ENCODE data around the gene ZC3H4.
"Not testable (repeated sequence)": the region's sequence is repeated elsewhere in the genome, so short reads cannot be mapped to it uniquely, and the experiment has no call there.

Gene ZC3H4

DNA sequence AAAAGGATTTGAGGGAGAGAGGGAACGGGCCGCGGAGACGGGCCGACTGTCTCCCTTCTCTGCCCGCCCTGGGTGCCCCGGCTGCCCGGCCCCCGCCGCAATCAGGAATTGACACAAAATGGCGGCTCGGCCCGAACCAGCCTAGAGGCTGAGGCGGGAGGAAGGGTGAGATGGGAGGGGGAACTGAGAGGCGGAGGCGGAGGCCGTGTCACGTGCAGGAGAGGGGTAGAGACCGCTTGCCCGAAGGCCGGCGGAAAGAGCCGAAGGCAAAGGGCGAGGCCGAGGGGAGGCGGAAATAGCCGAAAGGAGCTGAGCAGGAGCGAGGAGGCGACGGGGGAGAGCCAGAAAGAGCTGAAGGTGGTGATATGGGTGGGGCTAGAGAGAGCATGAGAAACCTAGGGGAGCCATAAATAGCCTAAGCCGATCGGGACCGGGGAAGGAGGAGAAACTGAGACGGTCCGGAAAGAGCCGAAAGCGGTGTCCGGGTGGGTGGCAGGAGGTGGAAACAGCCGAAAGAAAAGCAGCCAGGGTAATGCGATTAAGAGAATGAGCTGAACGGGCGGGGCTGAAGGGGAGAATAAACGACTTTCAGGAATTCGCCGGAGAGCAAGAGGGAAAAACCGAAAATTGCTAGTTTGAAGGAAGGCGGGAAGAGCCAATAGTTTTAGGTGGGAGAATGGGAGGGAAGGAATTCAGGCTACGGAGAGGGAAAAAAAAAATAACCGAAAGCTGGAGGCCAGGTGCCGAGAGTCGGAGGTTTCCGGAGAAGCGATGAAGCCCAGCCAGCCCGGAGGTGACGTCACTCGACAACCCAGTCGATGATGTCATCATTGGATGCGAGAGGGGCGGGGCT, at the start of gene ZC3H4:
Gene ZC3H4, minus strand, starts transcription at position 780 of the 853 bp plus-strand sequence. CDS start 1,192 bp downstream, outside the sequence.
- peak; percentile 90 for DNase-seq

DNA sequence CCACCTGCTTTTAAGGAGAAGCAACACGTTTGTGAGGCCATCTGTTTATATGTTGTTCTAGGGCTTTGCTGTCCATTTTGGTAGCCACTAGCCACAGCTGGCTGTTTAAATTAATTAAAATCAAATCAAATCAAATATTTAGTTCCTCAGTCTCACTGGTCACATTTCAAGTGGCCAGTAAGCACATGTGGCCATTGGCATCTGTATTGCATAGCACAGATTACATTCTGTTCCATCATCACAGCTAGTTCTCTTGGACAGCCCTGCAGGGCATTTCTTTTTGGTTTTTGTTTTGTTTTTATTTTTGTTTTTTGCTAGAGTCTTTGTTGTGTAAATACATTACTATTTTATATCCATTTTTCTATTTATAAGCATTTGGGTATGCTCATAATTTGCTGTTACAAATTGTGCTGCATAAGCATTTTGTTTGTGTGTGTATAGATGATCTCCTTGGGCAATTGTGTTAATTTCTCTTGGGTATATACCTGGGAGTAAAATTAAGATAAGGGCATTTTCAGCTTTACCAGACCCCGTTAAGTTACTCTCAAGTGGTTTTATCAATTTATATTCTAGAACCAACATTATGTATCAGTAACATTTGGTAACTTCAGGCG, 48.4 kb upstream of the ZC3H4 start:
- no peak for DNase-seq

DNA sequence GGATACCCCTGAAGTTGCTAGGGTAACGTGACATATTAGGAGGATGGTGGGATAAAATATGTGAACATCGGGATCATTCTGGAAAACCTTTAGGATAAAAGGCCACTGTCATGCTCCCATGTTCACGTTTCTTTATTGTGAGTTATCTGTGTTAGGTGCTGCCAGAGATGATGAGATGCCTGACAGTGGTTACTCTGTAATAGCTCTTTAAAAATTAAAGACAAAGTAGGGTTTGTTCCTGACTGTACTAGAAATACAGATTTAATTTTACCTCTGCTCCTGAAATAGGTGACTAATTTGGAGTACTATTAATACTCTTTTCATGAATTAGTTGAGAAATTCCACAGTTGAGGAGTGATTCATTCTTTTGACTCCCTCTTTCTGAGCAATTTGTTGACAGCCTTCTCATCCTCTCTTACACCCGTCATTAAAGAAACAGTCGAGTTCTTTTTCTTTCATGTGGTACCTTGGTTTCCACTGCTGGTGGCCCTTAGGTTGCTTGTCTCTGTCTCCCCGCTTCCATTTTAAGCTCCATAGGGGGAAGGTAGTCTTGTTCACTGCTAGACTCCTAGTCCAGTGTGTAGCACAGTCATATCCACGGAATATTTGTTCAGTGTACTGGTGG, 45.4 kb upstream of the ZC3H4 start:
- no peak for DNase-seq

DNA sequence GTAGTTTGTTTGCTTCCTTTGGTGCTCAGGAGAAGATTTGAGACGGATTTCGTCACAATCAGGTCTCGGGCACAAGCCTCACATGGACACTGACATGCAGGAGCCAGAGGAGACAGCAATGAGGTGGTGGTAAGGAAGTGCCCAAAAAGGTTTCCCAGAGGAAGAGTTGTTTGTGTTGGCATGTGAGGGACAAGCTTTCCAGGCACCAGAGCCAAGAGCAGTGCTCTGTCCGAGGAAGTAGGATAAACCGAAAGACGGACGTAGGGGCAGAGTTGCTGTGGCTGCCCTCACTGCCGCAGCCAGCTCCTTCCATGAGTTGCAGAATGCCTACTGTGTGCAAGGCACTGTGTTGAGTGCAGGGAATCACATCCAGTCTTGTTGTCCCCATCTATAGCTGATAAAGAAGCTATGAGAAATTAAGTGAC, 44.8 kb upstream of the ZC3H4 start:
- no peak for DNase-seq

DNA sequence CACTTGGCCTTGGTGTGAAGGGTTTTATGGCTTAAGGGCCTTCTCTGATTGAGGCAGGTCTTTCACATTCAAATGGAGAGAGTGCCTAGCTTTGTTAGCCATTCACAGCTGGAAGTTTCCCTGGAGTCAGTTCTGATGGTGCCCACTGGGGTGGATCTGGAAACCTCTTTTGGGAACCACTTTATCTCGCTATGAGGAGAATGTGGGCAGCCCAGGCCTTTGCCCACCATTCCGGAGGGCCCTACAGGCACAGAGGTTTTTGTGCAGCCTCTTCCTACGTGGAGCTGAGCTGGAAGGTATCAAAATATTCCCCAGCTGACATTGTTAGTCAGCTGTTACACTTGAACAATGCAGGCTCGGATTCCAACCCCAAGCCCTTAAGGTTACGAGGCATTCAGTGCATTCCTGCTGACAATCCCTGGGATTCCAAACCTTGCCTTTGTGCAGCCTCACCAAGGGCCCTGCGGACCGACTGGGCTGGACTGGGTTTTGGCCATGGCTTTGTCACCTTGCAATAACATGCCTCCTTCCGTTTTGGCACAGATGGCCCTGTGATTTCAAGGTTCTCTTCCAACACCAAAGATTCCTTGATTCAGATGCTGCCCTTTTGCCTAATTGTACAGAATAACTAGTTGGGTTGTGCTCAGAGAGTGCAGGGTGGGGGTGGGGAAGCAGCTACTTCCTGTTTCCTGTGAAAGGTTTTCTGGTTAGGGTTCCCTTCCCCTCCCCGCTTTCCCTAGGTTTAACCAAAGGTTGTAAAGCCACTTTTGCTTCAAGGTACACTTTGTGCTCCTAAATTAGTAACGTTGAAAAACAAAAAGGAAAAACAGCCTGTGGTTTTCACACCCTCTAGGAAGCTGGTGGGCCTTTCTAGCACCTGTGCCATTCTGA, 44.1 kb upstream of the ZC3H4 start:
- no peak for DNase-seq

DNA sequence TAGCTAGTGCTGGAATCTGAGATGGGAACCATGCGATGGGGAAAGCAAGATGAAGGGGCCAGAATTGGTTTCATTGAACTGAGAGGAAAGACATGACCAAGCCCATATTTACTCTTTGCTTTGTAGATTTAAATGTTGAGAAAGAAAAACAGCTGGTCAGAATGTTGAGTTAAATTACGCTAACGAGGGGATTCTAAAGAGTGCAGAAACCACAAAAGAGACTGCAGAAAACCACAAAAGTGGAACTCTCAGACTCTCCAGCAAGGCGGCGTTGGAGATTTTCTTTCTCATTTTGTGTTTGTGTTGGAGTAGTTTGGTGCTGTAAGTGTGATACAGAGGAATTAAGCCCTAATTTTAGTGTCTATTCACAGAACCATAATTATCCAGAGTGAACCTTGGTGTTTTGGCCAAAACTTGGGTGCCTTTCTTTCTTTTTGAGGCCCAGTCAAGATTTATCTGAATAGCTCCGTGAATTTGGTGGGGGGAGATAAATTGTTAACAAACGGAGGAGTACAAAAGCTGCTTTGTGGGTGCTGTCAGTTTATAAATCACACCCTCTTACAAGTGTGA, 43.4 kb upstream of the ZC3H4 start:
- DNase-seq, result no peak

DNA sequence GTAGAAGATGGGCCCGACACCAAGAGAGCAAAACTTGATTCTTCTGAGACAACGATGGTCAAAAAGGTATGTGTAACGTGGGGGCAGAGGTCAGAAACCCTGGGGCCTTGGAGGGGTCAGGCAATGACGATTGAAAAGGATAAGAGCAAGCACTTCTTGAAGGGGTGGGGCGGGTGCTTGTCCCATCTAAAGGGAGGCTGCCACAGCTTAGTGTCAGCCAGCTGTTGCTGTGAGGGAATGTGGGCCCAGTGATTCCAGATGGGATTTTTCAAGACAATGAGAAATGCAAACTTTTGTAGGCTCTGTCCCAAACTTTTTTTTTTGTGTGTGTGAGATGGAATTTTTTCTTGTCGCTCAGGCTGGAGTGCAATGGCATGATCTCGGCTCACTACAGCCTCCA, 41.6 kb upstream of the ZC3H4 start:
- no peak for DNase-seq

DNA sequence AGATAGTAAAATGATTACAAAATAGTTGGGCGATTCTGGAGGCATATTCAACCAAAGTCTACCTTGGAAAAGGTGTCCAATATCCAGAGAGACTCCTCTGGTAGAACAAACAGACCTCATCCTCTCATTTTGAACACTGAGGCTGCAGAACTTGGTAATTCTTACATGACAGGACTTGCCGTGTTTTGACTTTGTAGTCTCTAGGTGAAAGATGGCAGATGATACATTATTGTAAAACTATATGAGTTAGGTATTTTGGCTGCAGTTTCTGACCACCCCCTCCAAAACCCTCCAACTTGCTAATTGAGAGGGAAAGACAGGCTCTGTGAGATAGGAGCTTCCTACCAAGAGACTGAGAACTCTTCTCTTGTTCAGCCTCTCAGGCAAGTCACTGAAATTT, 39.7 kb upstream of the ZC3H4 start:
- DNase-seq, result no peak

DNA sequence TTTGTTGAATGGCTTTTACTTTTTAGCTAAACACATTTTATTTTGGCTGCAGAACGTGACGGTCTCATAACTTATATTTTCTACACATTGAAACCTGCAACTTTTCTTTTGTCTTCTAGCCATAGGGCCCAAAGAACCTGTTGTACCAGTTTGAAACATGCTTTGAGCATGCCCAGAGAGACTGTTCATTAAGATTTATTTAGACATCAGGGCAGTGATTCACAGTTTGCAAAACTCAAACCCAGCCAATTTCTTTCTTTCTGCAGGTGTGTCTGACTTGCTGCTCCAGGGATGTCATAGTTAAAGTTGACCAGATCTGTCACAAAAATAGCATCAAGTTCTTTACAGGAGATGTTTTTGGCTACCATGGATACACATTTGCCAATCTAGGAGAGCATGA, 39.1 kb upstream of the ZC3H4 start:
- no peak for DNase-seq

DNA sequence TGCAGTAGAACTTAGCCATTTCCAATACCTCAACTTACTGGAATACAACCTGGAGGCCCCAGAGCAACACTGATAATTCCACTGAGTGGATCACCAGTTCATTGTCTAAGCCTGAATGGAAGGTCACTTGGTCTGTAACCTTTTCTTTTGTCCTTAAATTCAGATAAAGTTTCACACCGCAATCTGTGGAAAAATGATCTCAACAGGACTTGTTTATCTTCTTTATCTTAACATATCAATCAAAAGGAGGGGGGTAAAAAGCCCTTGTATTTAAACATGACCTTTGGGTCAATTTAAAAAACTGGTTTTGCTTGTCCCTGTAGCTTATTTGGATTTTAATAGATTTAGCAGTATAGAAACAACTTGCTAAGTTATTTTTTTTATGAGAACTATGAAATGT, 38.6 kb upstream of the ZC3H4 start:
- no peak for DNase-seq

DNA sequence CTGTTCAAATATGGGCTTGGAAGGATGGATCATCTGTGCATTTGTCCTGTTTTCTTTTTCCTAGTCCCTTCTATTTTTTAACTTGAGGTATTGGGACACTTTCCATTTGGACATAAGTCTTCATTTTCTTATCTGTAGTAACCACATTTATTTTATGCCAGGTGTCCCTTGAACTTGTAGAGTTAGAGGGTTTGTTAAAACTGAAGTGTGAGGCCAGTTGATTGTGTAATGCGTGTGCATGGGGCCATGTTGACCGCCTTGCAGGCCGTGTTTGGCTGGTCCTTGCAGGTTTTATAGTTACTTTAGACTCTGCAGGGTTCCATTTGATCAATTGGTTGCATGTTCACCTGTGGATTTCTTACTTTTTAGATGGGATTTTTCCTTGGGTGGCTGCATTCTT, 38.1 kb upstream of the ZC3H4 start:
- no peak for DNase-seq

DNA sequence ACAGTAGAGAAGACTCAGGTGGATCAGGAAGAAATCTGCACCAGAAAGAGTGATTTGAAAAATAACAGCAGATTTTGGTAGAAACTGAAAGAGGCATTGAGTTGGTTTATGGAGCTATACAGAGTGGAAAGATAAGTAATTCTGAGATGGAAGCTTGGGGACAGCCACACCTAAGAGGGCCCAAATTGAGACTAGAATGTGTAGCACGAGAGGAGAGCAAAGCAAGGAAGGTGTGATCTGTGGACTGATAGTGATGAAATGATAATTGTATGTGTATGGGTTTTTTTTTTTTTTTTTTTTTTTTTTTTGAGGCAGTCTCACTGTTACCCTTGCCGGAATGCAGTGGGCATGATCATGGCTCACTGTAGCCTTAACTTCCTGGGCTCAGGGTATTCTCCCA, 33.3 kb upstream of the ZC3H4 start:
- no peak for DNase-seq

DNA sequence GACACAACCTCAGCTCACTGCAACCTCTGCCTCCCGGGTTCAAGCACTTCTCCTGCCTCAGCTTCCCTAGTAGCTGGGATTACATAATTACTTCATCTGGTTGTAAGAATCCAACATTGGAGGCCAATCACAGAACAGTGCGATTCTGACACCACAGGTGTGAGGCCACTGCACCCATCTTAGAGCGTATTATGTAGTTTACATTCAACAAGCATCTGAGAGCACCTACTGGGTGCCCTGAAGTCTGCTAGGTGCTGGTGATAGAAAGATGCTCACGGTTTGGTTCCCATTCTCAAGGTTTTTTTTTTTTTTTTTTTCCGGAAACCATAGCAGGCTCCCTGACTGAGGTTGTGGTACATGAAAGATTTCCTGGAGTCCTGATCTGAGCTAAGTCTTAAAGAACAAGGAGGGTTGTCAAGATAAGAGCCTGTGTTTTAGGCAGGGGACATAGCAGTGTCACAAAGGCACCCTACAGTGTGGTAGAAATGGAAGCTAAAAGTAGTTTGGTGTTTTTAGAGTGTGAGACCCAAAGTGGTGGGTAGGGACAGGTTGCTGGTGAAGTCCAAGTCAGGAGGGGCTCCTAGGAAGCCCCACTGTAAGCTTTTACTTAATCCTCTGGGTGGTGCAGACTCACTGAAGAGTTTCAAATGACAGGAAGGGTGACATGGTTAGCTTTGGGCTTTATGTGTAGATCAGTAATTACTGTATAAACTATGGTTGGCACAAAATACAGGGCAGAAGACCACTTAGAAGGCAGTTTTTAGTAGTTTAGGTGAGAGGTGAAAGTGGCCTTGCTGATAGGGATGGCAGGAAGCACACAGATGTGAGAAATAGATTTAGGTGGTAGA, 32.3 kb upstream of the ZC3H4 start:
- DNase-seq, result no peak

DNA sequence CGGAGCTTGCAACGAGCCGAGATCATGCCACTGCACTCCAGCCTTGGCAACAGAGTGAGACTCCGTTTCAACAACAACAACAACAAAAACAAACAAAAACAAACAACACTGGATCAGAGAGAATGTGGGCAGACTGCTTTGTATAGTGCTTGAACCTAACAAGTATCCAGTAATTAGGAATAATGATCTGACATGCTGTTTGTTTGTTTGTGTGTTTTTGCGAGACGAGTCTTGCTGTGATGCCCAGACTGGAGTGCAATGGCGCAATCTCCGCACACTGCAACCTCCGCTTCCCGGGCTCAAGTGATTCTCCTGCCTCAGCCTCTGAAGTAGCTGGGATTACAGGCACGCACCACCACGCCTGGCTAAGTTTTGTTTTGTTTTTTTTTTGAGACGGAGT, 31.1 kb upstream of the ZC3H4 start:
- DNase-seq, result no peak

DNA sequence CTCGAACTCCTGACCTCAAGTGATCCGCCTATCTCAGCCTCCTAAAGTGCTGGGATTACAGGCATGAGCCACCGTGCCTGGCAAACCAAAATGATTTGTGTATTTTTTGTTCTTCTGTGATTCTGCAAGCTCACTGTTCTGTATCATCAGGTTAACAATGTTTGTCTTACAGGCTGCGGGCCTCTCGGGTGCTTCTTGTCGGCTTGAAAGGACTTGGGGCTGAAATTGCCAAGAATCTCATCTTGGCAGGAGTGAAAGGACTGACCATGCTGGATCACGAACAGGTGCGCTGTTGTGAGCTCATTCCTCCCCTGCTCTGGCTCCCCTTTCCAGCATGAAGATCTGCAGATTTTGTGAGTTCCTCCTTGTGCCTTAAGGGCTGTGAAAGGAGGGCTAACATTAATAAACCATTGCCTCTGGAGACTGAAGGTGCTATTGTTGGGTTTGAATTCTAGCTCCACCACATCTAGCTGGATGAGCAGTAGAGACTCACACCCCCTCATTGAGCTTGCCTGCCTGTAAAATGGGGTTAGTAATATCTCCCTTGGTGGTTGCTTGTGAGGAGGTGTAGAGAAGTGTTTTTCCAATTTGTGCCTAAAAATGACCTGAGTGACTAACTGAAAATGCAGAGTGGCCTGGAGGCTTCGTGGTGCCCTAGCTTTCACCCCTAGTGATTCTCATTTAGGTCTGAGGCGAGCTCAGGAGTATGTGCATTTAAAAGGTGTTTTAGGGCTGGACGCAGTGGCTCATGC, 29.9 kb upstream of the ZC3H4 start:
- no peak for DNase-seq

DNA sequence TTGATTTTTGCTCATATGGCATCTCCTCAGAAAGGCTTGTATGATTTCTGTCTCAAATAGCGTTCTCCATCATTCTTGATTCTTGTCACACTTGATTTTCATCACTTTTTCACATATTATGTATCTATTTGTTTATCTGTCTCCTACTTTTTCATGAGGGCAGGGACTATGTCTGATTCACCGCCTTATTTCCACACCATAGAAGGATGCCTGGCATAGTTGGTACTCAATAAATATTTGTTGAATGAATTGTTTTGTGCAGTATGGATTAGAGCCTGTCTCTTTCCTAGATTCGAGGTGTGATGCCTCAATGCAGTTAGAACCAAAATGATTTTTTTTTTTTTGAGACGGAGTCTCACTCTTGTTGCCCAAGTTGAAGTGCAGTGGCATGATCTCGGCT, 29.2 kb upstream of the ZC3H4 start:
- no peak for DNase-seq

DNA sequence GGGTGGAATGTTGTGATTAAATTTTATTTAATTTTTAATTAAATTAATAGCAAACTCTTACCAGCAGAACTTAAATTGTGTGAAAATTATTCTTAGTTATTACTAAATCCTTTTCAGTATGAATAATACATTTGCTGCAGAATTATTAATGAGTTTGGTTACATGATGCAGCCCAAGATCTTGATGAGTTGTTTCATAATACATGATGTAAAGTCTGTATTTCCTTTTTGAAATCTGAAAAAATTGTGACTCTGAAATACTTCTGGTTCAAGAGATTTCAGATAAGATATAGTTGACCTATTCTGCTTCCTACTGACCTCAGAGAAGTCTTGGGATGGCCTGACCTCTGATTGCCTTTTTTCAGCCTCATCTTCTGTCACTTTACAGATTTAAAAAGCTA, 28.1 kb upstream of the ZC3H4 start:
- no peak for DNase-seq

DNA sequence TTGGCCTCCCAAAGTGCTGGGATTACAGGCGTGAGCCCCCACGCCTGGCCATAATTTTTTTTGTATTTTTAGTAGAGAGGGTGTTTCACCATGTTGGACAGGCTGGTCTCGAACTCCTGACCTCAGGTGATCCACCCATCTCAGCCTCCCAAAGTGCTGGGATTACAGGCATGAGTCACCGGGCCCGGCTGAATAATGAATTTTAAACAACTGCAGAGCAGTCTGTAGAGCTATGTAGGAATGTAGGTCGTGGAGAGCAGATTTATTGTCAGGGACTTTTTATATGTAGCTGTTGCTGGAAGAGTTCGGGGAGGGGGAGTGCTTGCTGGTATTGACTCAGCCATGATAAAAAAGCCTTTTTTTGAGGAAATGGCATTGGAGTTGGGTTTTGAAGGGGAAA, 27.7 kb upstream of the ZC3H4 start:
- not testable (repeated sequence) for DNase-seq

DNA sequence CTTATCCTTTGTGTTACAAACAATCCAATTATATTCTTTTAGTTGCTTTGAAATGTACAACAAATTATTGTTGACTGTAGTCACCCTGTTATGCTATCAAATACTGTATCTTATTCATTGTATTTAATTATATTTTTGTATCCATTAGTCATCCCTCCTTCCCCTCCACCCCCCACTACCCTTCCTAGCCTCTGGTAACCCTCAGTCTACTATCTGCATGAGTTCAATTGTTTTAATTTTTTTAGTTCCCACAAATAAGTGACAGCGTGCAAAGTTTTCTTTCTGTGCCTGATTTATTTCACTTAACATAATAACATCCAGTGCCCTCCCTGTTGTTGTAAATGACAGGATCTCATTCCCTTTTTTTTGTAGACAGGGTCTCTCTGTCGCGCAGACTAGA, 21.6 kb upstream of the ZC3H4 start:
- no peak for DNase-seq

DNA sequence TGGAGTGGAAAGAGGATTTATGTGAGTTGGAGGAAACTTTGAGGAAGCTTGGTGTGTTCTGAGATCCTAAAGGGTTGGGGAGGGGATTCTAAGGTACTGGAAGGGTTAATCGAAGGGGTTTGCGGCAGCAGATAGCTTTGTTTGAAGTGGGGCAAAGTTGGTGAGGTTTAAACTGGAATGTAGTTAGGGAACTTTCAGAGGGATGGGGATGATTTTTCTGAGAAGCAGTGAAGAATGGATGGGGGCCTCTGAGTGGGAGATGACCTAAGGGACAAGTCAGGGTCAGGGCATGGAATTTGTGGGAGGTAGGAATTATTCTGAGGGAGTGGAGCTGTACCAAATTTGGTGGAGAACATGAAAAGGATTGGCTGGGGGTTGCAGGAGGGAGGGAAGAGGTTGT, 21.0 kb upstream of the ZC3H4 start:
- no peak for DNase-seq

DNA sequence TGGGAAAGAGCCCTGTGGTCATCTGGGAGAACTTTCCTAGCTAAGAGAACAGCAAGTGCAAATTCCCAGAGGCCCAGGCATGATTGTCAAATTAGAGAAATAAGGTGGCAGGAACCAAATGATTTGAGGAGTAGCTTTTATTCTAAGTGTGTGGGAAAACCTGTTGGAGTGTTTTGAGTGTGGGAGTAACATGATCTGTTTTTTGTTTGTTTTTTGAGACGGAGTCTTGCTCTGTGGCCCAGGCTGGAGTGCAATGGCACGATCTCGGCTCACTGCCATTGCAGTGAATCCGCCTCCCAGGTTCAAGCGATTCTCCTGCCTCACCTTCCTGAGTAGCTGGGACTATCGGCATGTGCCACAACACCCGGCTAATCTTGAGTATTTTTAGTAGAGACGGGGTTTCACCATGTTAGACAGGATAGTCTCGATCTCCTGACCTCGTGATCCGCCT, 19.5 kb upstream of the ZC3H4 start:
- DNase-seq, result no peak
